Kidney epithelial cell (primary cell): ENCODE results near the gene TMEM121. TPM values are rescaled to one million over a fixed set of nuclear protein-coding genes. Genes with fewer than 3 reads are reported as not detected.

Experiments
- DNase-seq: peaks from one replicate; pipeline ENCODE4 v3.0.0-alpha.2; 2010; ENCODE audit warnings: low read depth
- H3K27me3 ChIP-seq: 2 replicates; pipeline ENCODE4 v1.6.0; 2011; ENCODE audit warnings: low read length; ENCODE audit not compliant: control insufficient read depth, insufficient read depth
- H3K36me3 ChIP-seq: 2 replicates; pipeline ENCODE4 v1.5.1; 2011; ENCODE audit warnings: low read length; ENCODE audit not compliant: control insufficient read depth, insufficient read depth
- H3K4me3 ChIP-seq: 2 replicates; pipeline ENCODE4 v1.5.1; 2011; ENCODE audit warnings: low read depth, mild to moderate bottlenecking, control low read depth, low read length
- CTCF ChIP-seq: IDR thresholded peaks from 2 replicates; pipeline ENCODE4 v1.5.1; 2011; ENCODE audit warnings: mild to moderate bottlenecking, moderate library complexity, low read length, control low read depth, inconsistent platforms; ENCODE audit not compliant: insufficient read depth, poor library complexity, severe bottlenecking
- total RNA-seq: library from RNA; depleted of rRNA; stranded (reverse); fragments of >200 nt; gene quantifications from 2 replicates; pipeline ENCODE4 v1.2.3, GENCODE V29; 2015

Gene TMEM121
- total RNA-seq, 1 donor from 2014 or later, result 10.1 TPM

DNA sequence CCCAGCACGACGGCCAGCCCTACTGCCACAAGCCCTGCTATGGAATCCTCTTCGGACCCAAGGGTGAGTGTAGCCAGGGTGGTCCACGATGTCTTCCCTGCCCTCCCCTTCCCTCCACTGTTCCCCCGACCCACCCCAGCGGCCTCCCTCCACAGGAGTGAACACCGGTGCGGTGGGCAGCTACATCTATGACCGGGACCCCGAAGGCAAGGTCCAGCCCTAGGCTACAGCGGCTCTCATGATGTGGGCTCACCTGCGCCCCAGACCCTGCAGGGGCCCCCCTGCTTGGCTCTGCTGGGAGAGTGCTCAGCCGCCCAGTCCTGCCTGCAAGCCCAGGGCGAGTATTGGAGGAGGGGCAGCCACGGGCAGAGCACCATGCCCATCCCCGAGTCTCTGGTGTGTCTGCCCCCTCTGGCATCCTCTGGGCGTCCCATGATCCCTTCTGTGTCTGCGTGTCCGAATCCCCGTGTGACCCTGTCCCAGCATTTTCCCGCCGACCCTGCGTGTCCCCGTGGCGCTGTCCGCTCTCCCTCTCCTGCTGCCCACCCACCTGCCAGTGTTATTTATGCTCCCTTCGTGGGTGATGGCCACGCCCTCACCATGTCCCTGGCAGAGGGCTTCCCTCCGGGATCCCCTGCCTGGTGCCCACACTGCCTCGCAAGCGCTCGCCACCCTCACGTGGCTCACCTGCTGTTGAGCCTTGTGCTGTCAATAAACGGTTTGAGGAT lies 46.8 kb upstream of the TMEM121 start:
- no peak for TF ChIP-seq CTCF
- H3K27me3 ChIP-seq, result no peaks in the 10 kb centered on the region
- no peak overlapping the region for H3K4me3 ChIP-seq
- no peaks in the 10 kb centered on the region for H3K36me3 ChIP-seq
- DNase-seq, result no peak

GRCh38 chr14:105480199-105480746 lies 46.1 kb upstream of the TMEM121 start:
- no peak overlapping the region for H3K4me3 ChIP-seq
- TF ChIP-seq CTCF, result no peak
- no peaks in the 10 kb centered on the region for H3K27me3 ChIP-seq
- no peak for DNase-seq
- H3K36me3 ChIP-seq, result no peaks in the 10 kb centered on the region

DNA sequence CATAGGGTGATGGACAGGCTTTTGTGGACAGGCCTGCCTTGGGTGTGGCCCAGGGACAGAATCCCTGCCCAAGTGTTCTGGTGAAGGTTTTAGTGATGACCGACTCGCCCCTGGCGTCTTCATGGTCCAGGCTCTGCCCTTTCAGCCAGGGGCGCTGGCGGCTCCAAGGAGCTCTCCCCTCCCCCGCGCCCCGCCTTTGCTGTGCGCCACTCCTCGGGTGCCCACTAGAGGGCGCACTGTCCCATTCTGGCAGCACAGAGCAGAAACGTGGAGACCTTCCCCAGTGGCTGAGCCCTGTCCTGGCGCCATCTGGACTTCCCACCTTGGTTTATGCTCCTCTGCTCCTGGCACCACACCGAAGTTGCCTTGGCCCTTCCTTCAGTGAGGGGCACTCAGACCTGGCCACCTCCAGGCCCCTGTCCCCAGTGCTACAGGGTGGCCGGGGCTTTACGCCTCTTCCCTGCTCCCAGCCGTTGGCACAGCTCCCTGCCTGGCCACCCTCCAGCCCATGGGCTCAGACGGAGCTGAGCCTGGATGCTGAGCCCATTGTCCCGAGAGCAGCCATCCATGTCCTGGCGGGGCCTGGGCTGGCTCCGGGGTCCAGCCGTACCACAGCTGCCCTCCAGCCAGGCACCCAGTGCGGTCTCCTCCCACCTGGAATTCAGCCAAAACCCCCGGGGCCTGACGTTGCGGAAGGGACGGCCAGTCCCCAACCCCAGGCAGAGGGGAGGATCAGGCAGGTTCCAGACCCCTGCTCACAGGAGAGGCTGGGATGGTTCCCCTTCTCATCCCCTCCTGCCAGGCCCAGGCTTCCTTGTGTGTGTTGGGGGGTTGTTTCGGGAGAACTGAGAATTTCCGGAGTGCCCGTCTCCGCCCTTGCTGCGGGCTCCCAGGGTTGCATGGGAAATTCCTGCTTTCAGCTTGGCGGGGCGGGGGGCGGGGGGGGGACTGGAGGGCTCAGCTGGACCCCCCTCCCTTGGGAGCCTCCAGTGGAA lies 45.3 kb upstream of the TMEM121 start:
- Histone ChIP-seq H3K36me3 (no peaks in the 10 kb centered on the region), H3K4me3 (peak overlapping the region; percentile 7), H3K27me3 (peaks cover 5% of the 10 kb centered on the region)
- DNase-seq, result peak; percentile 51
- peak; percentile 99 for TF ChIP-seq CTCF

GRCh38 chr14:105481886-105482457 lies 44.4 kb upstream of the TMEM121 start:
- peak; percentile 4 for TF ChIP-seq CTCF
- peak; percentile 96 for DNase-seq
- no peaks in the 10 kb centered on the region for H3K36me3 ChIP-seq
- H3K27me3 ChIP-seq, result peaks cover 14% of the 10 kb centered on the region
- H3K4me3 ChIP-seq, result no peak overlapping the region

DNA sequence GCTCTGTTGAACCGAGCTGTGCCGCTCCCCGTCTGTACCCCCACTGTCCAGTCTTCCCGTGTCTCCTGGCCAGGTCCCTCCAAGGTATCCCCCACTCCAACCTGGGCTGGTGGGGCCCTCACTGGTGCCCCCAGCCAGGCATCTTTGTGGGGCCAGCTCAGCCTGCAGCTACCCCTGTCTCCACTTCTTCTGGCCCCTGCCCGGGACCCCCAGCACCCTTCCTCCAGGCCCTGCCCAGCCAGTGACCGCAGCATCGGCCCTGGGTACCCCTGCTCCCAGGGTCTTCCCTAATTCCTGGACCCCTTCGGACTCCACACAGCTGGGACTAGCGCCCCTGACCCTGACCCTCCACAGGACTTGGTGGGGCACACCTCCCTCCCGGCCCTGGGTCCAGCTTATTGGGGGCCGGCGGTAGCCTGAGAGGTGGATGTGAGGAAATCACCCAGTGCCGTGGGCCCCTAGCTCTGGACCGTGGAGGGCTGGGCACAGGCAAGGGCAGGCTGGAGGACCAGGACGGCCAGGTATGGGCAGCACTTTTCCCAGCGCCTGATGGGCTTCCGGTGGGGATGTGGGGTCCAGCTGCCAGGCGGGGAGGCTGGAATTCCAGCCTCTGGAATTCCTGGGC lies 43.8 kb upstream of the TMEM121 start:
- H3K27me3 ChIP-seq, result peaks cover 20% of the 10 kb centered on the region

More for the DNA sequence above, 43.8 kb upstream of the TMEM121 start:
- no peak for DNase-seq
- TF ChIP-seq CTCF, result no peak
- Histone ChIP-seq H3K36me3 (no peaks in the 10 kb centered on the region), H3K4me3 (no peak overlapping the region)
